Measurements from ENCODE around the gene CSK.

Gene CSK

GRCh38 chr15:74843445-74843828, 61.6 kb downstream of the CSK start:
- DNase-seq (ENCODE audit: low read depth): no peak

- DNase-seq (ENCODE audit: low read depth): no peak
Observed at GRCh38 chr15:74843891-74844299, 62.0 kb downstream of the CSK start.

GRCh38 chr15:74844319-74845207, 62.7 kb downstream of the CSK start:
- DNase-seq (ENCODE audit: low read depth): no peak

GRCh38 chr15:74845208-74845568, 63.3 kb downstream of the CSK start:
- peak; percentile 22 for DNase-seq (ENCODE audit: low read depth)

- no peak for DNase-seq (ENCODE audit: low read depth)
Observed at GRCh38 chr15:74845581-74845980, 63.7 kb downstream of the CSK start.

GRCh38 chr15:74847432-74847831, 65.6 kb downstream of the CSK start:
- DNase-seq (ENCODE audit: low read depth): no peak

GRCh38 chr15:74850393-74850792, 68.5 kb downstream of the CSK start:
- no peak for DNase-seq (ENCODE audit: low read depth)

- DNase-seq (ENCODE audit: low read depth): no peak
Observed at GRCh38 chr15:74851960-74852359, 70.1 kb downstream of the CSK start.

All from stimulated activated CD8-positive, alpha-beta memory T cell treated with anti-CD3 and anti-CD28 coated beads, Interleukin-15, amount 100 ng/mL, for 1 hour (primary cell).